Hippocampal formation (tissue), 2 donors: ENCODE data around the gene FAM149A.
A peak's percentile ranks its signal among the peaks of the same experiment; 100 is the strongest.

Experiments used
- DNase-seq, 2 donors: peaks; one replicate each; lab custom pipeline; 2025; lab: John Stamatoyannopoulos, UW

The FAM149A gene

GRCh38 chr4:186105647-186106321 is 1.3 kb downstream of the FAM149A start:
- no peak for DNase-seq

DNA sequence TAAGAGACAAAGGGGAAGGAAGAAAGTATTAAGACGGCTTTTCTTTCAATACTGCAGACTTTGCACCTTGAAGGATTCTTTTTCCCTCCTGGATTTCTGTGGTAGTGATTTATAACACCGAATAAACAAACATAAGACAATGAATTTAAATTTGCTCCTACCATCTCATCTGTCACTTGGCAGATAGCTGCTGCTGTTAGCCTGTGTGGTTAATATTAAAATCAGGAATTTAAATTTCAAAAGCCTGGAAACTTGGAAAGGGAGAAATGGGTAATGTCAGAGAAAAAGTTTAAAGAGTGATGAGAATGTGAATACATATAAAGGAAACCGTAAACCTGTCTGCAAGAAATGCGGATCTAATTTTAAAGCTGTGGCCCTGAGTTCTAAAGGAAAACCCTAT is 3.4 kb downstream of the FAM149A start:
- no peak for DNase-seq

GRCh38 chr4:186108391-186108790 is 3.9 kb downstream of the FAM149A start:
- DNase-seq: no peak

DNA sequence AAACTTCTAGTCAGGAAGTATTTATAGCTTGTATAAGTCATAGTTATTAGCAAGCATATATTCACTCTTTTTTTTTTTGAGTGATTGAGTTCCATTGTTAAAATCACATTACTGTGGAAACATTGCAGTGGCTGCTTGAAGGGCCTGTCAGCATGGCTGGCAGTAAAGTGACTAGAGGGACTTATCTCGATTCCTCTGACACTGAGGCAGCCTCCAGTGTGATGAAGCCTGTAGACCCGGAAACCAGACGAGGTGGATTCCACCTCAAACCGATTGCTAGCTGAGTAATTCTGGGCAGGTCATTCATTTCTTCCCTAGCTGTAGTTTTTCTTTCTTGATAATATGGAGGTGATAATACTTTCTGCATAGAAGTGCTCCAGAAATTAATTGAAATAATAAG is 4.7 kb downstream of the FAM149A start:
- DNase-seq: no peak

GRCh38 chr4:186116697-186117096 is 12.2 kb downstream of the FAM149A start:
- no peak for DNase-seq

- DNase-seq: no peak
Observed at GRCh38 chr4:186118582-186118981, 14.1 kb downstream of the FAM149A start.

DNA sequence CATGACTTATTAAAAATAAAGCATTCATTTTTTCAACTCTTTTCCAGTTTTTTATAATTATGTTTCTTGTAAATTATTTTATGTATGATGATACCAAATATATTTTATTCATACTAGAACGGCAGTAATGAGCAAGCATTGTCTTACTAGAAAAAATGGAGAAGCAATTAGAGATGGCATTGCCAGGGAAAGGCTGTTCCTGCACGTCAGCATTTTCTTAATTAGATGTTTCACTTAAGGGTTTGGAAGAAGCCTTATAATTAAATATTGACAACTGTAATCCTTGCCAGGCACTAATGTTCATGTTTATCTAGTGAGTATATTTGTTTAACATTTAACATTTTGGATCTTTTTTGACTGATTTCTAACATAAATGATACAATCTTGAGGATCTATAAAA is 16.6 kb downstream of the FAM149A start:
- DNase-seq: no peak

- no peak for DNase-seq
Observed at GRCh38 chr4:186128842-186129241, 24.3 kb downstream of the FAM149A start.

DNA sequence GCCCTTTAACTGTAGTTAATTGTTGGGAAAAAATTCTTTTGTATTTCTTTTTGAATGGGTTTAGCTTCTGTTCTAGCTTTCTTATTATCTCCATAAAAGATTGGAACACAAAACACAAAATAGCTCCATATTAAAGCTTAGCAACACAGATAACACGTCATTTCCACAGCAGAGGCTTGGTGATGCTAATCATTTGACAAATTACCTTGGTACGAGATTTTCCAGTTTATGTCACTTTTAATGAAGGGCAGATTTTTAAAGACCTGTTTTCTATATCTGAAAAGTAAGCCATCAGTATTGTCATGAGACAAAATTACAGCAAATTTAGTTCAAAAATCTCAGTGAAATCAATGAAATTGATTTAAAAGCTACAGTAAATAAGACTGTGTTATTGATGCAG is 27.4 kb downstream of the FAM149A start:
- no peak for DNase-seq

DNA sequence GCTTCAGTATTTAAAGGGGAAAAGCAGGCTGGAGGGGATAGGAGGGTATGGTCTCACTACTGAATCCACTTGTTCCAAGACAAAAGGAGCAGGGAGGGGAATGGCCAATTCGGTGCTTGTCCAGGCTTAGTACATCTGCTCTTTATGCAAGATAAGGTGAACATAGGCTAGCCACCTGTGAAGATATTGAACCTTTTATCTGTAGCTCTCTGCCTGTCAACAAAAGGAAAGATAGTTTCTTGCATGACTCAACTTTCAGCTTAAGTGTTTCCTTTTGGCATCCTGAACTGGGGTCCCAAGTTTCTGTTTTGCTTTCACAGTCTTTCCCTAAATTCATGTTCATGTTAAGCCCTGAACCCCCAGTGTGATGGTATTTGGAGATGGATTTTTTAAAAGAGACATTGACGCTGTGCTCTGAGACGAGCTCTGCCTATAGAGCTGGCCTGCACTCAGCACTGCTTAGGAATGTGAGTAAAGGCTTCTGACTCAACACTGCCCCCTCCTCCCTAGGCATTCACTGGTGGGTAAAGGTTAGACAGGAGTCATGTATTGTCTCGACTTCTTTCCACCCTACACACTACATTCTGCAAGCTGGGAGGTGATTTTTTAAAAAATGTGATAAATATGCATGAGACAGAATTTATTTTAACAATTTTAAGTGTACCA is 28.2 kb downstream of the FAM149A start:
- no peak for DNase-seq

DNA sequence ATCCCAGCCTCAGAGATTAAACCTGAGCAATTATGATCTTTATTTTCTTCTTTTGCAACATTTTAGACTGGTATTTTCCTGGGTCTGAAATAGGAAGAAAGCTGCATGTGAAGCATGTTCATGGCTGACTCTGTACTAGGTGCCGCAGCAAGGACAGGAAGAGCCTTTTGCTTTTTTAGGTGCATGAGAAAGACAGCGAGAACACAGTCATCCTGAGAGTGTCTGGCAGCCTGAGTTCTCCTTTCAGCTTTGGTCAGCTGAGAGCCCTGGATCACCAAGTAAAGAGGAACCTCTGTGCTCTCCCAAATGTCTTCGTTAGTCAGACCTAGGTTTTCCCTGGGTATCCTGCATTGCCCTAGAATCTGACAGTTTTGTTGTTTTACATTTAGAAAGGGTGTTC is 29.8 kb downstream of the FAM149A start:
- DNase-seq: peak in 1 of 2 donors; percentile 26

GRCh38 chr4:186134861-186135260 is 30.4 kb downstream of the FAM149A start:
- DNase-seq: no peak

GRCh38 chr4:186137196-186137794 is 32.8 kb downstream of the FAM149A start:
- peak in 1 of 2 donors; percentile 65 for DNase-seq

- peak in 1 of 2 donors; percentile 49 for DNase-seq
Observed at GRCh38 chr4:186144198-186144945, 39.9 kb downstream of the FAM149A start.

DNA sequence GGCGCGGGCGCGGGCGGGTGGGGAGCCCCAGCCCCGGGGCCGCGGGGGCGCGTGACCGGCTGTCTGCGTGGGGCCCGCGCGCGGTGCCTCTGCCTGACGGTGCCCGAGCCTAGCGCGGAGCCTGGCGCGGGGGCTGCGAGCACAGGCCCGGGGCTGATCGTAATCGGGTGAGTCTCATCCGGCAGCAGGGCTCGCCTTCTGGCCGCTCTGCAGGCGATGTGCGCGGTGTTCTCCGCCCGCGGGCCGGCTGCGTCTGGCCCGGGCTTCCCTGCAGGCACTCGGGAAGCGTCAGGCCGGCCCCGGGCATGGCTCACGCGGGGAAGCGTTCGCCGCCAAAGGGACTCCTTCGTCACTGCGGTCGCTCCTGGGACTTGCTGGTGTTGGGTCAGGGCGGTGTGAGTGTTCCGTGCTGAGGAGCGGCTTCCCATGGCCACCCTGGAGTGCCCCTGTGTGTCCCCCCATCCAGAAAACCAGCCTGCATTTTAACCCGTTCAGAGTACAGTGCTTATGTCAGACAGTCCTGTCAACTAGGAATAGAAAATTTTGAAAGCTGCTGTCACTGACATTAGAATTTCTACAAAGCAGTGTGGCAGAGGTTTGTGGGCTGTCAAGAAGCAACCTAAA is 40.6 kb downstream of the FAM149A start:
- DNase-seq: peak in 1 of 2 donors; percentile 55

GRCh38 chr4:186146458-186146857 is 42.0 kb downstream of the FAM149A start:
- peak in 1 of 2 donors; percentile 22 for DNase-seq

DNA sequence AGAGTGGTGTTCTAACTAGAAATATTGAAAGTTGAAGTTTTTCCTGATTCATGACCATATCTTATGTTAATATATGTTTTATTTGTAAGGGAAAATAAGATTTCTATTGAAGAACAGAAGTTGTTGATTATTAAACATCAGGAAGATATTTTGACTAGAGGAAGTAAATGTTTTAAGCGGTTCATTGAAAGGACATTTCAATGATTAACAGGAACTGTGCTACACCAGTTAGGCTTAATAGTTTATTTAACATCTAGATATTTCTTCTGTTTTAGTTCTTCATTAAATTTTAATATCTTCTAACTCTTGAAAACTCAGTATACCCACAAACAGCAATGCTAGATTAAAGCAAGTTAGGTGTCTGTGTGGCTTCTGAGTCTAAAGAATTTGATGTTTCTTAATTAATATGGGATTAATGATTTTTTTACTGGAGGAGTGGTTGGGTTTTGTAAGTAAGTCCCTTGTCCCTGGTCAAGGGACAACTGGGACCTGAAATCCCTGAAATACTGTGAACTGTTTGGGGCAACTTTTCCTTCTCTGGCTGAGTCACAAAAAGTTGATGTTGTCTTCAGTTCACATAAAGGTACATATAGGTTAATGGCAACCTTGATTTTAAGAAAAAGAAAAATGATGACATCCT is 44.0 kb downstream of the FAM149A start:
- DNase-seq: no peak

DNA sequence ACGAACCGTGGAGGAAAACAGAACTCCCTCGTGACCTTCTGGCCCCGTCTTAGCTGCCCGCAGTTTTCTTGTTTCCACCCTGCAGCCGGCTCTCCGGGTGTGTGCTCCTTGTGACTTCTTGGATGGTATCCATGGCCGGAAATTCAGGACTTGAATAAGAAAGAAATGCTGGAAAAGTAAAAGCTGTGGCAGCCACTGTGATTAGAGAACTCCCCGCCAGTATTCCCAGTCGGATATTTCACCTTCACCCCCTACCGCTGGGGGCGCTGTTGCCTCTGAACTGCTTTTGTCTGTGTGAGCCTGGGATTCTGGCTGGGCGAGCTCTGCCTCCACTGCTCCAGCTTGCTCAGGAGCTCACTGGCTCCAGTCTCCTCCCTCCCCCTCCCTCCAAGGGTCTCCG is 45.4 kb downstream of the FAM149A start:
- peak in 1 of 2 donors; percentile 21 for DNase-seq

- no peak for DNase-seq
Observed at GRCh38 chr4:186150926-186151325, 46.4 kb downstream of the FAM149A start.

DNA sequence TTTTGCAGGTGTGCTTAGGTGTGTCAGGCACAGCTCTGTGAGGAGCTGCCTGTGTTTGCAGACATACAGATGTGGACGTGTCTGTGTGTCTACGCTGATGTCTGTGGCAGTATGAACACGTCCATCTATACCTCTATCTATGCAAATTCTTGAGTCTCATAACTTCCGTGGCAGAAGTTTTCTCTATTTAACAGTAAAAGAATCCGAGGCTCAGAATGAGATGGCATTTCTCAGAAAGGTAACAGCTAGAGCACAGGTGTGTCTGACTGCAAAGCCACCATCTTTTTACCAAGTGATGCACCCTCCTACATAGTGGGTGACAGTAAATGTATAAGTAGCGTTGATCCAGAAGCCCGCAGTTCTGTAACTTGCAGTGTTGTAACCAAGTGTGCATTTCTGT is 47.0 kb downstream of the FAM149A start:
- DNase-seq: no peak

DNA sequence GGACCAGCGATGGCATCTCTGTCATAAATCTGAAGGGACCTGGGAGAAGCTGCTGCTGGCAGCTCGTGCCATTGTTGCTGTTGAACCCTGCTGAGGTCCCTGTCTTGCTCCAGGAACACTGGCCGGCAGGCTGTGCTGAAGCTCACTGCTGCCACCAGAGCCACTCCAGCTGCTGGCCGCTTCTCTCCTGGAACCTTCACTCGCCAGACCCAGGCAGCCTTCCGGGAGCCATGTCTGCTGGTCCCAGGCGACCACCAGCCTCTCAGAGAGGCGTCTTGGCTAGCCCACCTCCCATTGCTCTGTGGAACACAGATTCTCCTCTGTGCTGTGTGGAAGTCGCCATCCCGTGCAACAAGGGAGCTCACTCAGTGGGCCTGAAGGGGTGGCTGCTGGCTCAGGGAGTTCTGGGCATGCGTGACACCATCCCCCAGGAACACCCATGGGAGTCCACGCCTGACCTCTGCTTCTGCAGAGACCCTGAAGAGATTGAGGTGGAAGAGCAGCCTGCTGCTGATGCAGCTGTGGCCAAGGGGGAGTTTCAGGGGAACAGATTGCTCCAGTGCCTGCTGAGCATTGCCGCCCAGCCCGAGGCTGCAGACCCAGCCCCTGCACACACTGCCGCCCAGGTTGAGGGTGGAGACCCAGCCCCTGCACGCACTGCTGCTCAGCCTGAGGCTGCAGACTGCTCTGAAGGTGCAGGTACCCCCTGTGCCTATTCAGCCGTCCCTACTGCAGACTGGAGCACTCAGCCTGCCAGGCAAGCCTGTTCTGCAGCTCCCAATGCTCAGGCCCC is 53.7 kb downstream of the FAM149A start:
- no peak for DNase-seq
